Measurements from ENCODE around the gene ANO1. TPM values are rescaled to one million over a fixed set of nuclear protein-coding genes. Genes with fewer than 3 reads are reported as not detected.

ANO1 gene
- total and polyA plus RNA-seq, 2 donors (not counting 1 experiment from before 2014, with no cell fraction given), result not detected

DNA sequence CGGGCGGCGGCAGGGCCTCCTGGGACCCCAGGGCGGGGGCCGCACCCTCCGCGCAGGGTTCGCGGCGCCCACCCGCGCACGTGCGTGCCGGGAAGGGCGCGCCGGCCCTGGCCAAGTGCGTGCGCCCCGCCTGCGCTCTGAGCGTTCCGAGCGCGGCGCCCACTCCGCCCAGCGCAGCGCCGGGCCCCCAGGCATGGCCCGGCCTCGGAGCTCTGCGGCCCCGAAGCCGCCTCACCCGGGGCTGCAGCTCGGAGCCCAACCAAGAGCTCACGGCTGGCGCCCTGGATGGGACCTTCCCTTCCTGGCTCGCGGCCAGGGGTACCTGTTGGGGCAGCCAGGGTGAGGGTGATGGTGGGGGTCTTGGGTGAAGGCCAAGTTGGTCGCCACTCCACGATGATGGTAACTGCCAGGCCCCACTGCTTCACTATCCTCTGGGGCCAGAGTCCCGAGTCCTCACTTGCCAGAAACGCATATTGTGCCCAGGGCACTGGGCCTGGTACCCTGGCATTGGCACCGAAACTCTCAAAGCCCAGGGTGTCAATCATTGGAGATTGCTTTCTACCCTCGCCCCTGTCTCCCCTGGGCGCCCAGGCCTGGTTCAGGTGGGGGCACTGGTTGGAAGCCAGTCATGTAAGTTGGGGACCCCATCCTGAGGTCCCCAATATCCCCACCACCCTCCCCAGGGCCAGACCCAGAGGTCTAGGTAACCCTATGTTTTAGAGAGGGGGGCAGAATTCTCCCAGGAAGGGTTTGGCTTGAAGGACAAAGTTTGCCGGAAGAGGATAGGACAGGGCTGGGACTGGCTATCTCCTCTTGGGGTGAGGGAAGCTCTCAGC lies 882 bp downstream of the ANO1 start:
- ATAC-seq (ENCODE audit: low read depth), result no peak
- Histone ChIP-seq H3K4me1 (ENCODE audit: control insufficient read depth in 2 of 2, insufficient read depth in 2 of 2, low read length in 2 of 2) (no peaks in the 10 kb centered on the region), H3K9ac (ENCODE audit: low read length) (no peak overlapping the region), H3K27me3 (replicated peaks in 1 of 4; ENCODE audit: control extremely low read depth in 1 of 4, control insufficient read depth in 3 of 4, insufficient read depth in 4 of 4, low read length in 3 of 4) (peaks cover 0 to 31% (median 4%) of the 10 kb centered on the region in 4 experiments), H3K4me3 (ENCODE audit: control extremely low read depth in 1 of 5, extremely low read depth in 1 of 5, insufficient read depth in 1 of 5, low read depth in 2 of 5, low read length in 4 of 5) (no peak overlapping the region), H4K20me1 (ENCODE audit: control insufficient read depth, insufficient read depth, low read length, poor library complexity, severe bottlenecking) (no peaks in the 10 kb centered on the region), H3K4me2 (replicated peaks; ENCODE audit: low read depth, low read length, poor library complexity, severe bottlenecking) (no peak overlapping the region), H3K9me3 (ENCODE audit: control extremely low read depth in 1 of 3, control insufficient read depth in 2 of 3, insufficient read depth in 1 of 3, low read length in 2 of 3) (no peaks in the 10 kb centered on the region), H3K27ac (ENCODE audit: low read length in 2 of 2) (no peak overlapping the region), H2AFZ (ENCODE audit: insufficient read depth, low read depth, low read length, poor library complexity, severe bottlenecking) (no peak overlapping the region), H3K79me2 (ENCODE audit: control insufficient read depth, insufficient read depth, low read length) (no peaks in the 10 kb centered on the region), H3K36me3 (replicated peaks in 1 of 2; ENCODE audit: control extremely low read depth in 1 of 2, control insufficient read depth in 1 of 2, extremely low read depth in 1 of 2, insufficient read depth in 2 of 2, low read length in 1 of 2) (no peaks in the 10 kb centered on the region)
- Mint-ChIP-seq H3K27ac (no peak overlapping the region), H3K27me3 (peaks cover 54% of the 10 kb centered on the region), H3K4me3 (no peak overlapping the region), H3K9me3 (ENCODE audit: insufficient read depth) (no peaks in the 10 kb centered on the region), H3K4me1 (no peaks in the 10 kb centered on the region)
- no peak for TF ChIP-seq EZH2 (IDR thresholded peaks at IDR 0.05; ENCODE audit: borderline replicate concordance, insufficient read depth, low read depth, low read length, poor library complexity, severe bottlenecking)
- TF ChIP-seq, protein P1, sequence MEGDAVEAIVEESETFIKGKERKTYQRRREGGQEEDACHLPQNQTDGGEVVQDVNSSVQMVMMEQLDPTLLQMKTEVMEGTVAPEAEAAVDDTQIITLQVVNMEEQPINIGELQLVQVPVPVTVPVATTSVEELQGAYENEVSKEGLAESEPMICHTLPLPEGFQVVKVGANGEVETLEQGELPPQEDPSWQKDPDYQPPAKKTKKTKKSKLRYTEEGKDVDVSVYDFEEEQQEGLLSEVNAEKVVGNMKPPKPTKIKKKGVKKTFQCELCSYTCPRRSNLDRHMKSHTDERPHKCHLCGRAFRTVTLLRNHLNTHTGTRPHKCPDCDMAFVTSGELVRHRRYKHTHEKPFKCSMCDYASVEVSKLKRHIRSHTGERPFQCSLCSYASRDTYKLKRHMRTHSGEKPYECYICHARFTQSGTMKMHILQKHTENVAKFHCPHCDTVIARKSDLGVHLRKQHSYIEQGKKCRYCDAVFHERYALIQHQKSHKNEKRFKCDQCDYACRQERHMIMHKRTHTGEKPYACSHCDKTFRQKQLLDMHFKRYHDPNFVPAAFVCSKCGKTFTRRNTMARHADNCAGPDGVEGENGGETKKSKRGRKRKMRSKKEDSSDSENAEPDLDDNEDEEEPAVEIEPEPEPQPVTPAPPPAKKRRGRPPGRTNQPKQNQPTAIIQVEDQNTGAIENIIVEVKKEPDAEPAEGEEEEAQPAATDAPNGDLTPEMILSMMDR (IDR thresholded peaks at IDR 0.05), result no peak
- ChIA-PET POLR2A (no interaction called here), CTCF (no interaction called here)
- intact Hi-C loops (cut with micrococcal nuclease), result no loop called here
- DNase-seq, result no peak
- WGBS (ENCODE audit: insufficient coverage), result 16% methylated on average over 47 of the region's 50 CpGs

DNA sequence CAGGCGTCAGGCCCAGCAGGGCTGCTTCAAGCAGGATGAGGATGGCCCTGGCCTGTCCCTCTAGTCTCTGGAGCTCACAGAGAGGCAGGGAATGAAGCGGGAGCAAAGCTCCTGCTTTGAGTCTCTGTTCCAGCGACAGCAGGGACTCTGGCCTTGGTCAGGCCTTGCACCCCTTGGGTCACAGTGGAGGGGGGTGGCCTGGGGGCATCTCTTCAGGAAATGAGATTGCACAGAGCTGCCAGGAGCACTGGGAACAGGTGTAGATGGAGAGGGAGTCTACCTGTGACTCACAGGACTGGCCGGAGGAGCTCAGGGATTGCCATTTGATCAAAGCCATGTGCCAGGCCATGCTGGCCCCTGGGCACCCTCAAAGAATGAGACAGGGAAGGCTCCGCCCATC lies 1.6 kb downstream of the ANO1 start:
- intact Hi-C loops (cut with micrococcal nuclease), result no loop called here
- 80% methylated on average over 5 of the region's 5 CpGs for WGBS (ENCODE audit: insufficient coverage)

More for the DNA sequence above, 1.6 kb downstream of the ANO1 start:
- H3K79me2 ChIP-seq (ENCODE audit: control insufficient read depth, insufficient read depth, low read length), result no peaks in the 10 kb centered on the region
- DNase-seq (no peak), ATAC-seq (ENCODE audit: low read depth) (no peak)
- Mint-ChIP-seq H3K4me3 (no peak overlapping the region), H3K9me3 (ENCODE audit: insufficient read depth) (no peaks in the 10 kb centered on the region), H3K4me1 (no peaks in the 10 kb centered on the region), H3K27me3 (peaks cover 49% of the 10 kb centered on the region), H3K27ac (no peak overlapping the region)
- ChIA-PET CTCF (interaction anchor here (0.6 kb wide), 1 partner anchor 1203 kb away, joined by 3 read pairs; no protein-coding TSS in a partner anchor), POLR2A (no interaction called here)
- no peak overlapping the region for H3K4me2 ChIP-seq (replicated peaks; ENCODE audit: low read depth, low read length, poor library complexity, severe bottlenecking)
- H3K4me3 ChIP-seq (ENCODE audit: control extremely low read depth in 1 of 5, extremely low read depth in 1 of 5, insufficient read depth in 1 of 5, low read depth in 2 of 5, low read length in 4 of 5), result no peak overlapping the region
- H3K36me3 ChIP-seq (replicated peaks in 1 of 2; ENCODE audit: control extremely low read depth in 1 of 2, control insufficient read depth in 1 of 2, extremely low read depth in 1 of 2, insufficient read depth in 2 of 2, low read length in 1 of 2), result no peaks in the 10 kb centered on the region
- peaks cover 0 to 26% (median 2%) of the 10 kb centered on the region in 4 experiments for H3K27me3 ChIP-seq (replicated peaks in 1 of 4; ENCODE audit: control extremely low read depth in 1 of 4, control insufficient read depth in 3 of 4, insufficient read depth in 4 of 4, low read length in 3 of 4)
- no peaks in the 10 kb centered on the region for H4K20me1 ChIP-seq (ENCODE audit: control insufficient read depth, insufficient read depth, low read length, poor library complexity, severe bottlenecking)
- no peaks in the 10 kb centered on the region for H3K4me1 ChIP-seq (ENCODE audit: control insufficient read depth in 2 of 2, insufficient read depth in 2 of 2, low read length in 2 of 2)
- H2AFZ ChIP-seq (ENCODE audit: insufficient read depth, low read depth, low read length, poor library complexity, severe bottlenecking), result no peak overlapping the region
- H3K9ac ChIP-seq (ENCODE audit: low read length), result no peak overlapping the region
- TF ChIP-seq, protein P1 (IDR thresholded peaks at IDR 0.05), result no peak
- no peak for TF ChIP-seq EZH2 (IDR thresholded peaks at IDR 0.05; ENCODE audit: borderline replicate concordance, insufficient read depth, low read depth, low read length, poor library complexity, severe bottlenecking)
- H3K9me3 ChIP-seq (ENCODE audit: control extremely low read depth in 1 of 3, control insufficient read depth in 2 of 3, insufficient read depth in 1 of 3, low read length in 2 of 3), result no peaks in the 10 kb centered on the region
- H3K27ac ChIP-seq (ENCODE audit: low read length in 2 of 2), result no peak overlapping the region

All from B cell (primary cell).